ENCODE measurements around the gene SERTAD1. TPM values are rescaled to one million over a fixed set of nuclear protein-coding genes. Genes with fewer than 3 reads are reported as not detected.

SERTAD1 gene
- total RNA-seq, 1 donor from 2014 or later: 3.2 TPM

DNA sequence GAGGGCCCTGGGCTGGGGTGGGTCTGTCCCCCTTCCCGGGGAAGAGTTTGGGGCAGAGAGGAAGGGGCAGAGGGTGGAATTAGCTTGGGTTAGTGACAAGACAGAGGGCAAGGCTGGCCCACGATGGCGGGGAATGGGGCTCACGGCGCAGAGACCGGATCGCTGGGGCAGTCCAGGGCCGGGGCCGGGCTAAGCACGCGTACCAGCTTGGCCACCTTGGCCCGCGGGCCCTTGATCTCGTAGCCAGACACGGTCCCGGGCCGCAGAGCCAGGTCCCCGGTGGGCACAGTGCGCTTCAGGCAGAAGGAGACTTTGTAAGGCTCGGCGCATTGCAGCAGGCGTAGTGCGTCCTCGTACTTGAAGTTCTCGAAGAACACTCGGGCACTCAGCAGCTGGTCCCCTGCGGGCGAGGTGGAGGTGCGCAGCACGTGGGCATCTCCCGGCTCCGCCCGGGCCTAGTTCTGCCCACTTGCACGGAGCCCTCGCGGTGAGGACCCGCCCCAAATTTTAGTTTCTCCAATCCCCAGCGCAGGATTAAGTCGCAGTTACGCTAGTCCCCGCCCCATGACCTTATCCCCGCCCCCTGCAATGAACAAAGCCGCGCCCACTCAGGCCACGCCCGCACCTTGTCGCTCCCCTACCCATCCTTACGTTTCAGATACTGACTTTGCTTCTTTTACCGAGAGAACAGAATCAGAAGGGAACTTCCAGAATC lies 27.2 kb downstream of the SERTAD1 start:
- no peak for DNase-seq (ENCODE audit: low read depth, low spot score)
- Mint-ChIP-seq H3K9me3 (no peaks in the 10 kb centered on the region), H3K27ac (ENCODE audit: unreplicated experiment) (no peak overlapping the region), H3K36me3 (ENCODE audit: low read depth) (no peaks in the 10 kb centered on the region), H3K4me3 (no peak overlapping the region), H3K27me3 (ENCODE audit: low read depth) (no peaks in the 10 kb centered on the region), H3K4me1 (peaks cover 14% of the 10 kb centered on the region)
- TF ChIP-seq, protein P1, sequence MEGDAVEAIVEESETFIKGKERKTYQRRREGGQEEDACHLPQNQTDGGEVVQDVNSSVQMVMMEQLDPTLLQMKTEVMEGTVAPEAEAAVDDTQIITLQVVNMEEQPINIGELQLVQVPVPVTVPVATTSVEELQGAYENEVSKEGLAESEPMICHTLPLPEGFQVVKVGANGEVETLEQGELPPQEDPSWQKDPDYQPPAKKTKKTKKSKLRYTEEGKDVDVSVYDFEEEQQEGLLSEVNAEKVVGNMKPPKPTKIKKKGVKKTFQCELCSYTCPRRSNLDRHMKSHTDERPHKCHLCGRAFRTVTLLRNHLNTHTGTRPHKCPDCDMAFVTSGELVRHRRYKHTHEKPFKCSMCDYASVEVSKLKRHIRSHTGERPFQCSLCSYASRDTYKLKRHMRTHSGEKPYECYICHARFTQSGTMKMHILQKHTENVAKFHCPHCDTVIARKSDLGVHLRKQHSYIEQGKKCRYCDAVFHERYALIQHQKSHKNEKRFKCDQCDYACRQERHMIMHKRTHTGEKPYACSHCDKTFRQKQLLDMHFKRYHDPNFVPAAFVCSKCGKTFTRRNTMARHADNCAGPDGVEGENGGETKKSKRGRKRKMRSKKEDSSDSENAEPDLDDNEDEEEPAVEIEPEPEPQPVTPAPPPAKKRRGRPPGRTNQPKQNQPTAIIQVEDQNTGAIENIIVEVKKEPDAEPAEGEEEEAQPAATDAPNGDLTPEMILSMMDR (conservative IDR thresholded peaks at IDR 0.05): no peak

DNA sequence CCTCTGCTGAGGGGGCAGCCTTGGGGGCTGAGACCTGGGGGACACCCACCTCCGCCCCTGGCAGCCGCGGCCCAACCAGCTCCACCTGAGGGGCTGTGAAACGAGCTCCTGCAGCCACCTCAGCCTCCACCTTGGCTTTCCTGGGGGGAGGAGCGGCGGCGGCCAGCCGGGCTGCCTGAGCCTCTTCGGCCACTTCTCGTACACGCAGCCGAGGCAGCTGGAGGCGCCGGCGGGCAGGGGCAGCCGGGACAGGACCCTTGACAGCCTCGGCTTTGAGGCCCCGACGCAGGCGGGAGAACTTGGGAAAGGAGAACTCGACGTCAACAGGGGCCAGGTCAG lies 28.3 kb downstream of the SERTAD1 start:
- Mint-ChIP-seq H3K9me3 (no peaks in the 10 kb centered on the region), H3K27me3 (ENCODE audit: low read depth) (no peaks in the 10 kb centered on the region), H3K27ac (ENCODE audit: unreplicated experiment) (no peak overlapping the region), H3K36me3 (ENCODE audit: low read depth) (no peaks in the 10 kb centered on the region), H3K4me1 (peaks cover 8% of the 10 kb centered on the region), H3K4me3 (no peak overlapping the region)
- TF ChIP-seq, protein P1 (conservative IDR thresholded peaks at IDR 0.05): no peak
- DNase-seq (ENCODE audit: low read depth, low spot score): no peak

DNA sequence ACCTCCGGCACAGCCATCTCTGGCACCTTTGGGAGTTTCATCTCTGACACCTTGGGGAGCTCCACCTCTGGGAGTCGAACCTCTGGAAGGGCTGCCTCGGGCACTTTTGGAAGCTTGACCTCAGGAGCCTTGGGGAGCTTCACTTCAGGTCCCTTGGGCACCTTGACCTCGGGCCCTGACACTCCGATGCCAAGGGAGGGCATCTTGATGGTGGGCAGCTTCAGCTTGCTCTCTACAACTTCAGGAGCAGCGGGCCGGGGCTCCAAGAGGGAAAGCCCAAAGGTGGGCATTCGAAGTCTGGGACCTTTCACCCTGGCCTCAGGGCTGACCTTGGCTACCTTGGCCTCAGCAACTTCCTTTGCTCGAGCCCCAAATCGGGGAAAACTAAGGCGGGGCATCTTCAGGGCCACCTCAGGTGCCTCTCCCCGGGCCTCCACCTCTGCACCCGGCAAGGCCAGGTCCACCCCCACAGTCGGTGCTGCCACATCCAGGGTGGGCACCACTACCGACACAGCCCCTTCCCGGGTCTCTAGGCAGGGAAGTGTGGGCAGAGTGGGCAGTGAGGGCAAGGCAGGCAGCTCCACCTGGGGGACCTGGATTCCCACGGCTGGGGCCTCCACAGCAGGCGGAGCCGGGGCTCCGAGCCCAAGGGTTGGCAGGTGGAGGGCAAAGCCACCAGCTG lies 28.8 kb downstream of the SERTAD1 start:
- Mint-ChIP-seq H3K9me3 (no peaks in the 10 kb centered on the region), H3K27ac (ENCODE audit: unreplicated experiment) (no peak overlapping the region), H3K27me3 (ENCODE audit: low read depth) (no peaks in the 10 kb centered on the region), H3K4me1 (peaks cover 8% of the 10 kb centered on the region), H3K4me3 (no peak overlapping the region), H3K36me3 (ENCODE audit: low read depth) (no peaks in the 10 kb centered on the region)
- no peak for DNase-seq (ENCODE audit: low read depth, low spot score)
- TF ChIP-seq, protein P1 (conservative IDR thresholded peaks at IDR 0.05): no peak

DNA sequence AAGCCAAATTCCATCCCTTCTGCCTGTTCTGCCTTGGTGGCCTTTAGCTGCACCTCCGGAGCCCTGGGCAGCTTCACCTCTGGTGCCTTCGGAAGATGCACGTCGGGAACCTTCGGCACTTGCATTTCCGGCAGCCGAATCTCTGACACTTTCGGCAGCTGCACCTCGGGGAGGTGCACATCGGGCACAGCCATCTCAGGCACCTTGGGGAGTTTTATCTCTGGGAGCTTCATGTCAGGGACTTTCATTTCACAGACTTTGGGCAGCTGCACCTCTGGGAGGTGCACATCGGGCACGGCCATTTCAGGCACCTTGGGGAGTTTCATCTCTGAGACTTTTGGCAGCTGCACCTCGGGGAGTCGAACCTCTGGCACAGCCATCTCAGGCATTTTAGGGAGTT lies 29.8 kb downstream of the SERTAD1 start:
- TF ChIP-seq, protein P1 (conservative IDR thresholded peaks at IDR 0.05): no peak
- Mint-ChIP-seq H3K9me3 (no peaks in the 10 kb centered on the region), H3K36me3 (ENCODE audit: low read depth) (no peaks in the 10 kb centered on the region), H3K4me3 (no peak overlapping the region), H3K4me1 (peaks cover 8% of the 10 kb centered on the region), H3K27me3 (ENCODE audit: low read depth) (no peaks in the 10 kb centered on the region), H3K27ac (ENCODE audit: unreplicated experiment) (no peak overlapping the region)
- no peak for DNase-seq (ENCODE audit: low read depth, low spot score)

DNA sequence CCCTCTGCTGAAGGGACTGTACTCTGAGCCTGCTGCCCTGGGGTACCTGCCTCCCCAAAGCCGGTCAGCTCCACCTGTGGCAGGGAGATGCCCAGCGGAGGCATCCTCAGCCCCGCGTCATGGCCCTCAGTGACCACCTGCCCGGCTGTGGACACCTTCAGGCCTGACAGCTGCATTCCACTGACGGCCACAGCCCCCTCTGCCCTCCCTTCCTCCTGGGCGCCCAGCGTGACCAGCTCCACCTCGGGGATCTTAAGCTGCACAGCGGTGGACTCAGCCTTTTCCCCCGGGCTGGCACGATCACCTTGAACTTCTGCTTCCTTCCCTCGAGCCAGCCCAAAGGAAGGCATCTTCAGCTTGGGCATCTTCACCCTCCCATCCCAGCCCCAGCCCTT lies 31.0 kb downstream of the SERTAD1 start:
- DNase-seq (ENCODE audit: low read depth, low spot score): no peak
- no peaks in the 10 kb centered on the region for H3K36me3 Mint-ChIP-seq (ENCODE audit: low read depth)
- H3K4me3 Mint-ChIP-seq: no peak overlapping the region
- H3K27ac Mint-ChIP-seq (ENCODE audit: unreplicated experiment): peak overlapping the region; percentile 27
- H3K4me1 Mint-ChIP-seq: peaks cover 8% of the 10 kb centered on the region
- no peaks in the 10 kb centered on the region for H3K27me3 Mint-ChIP-seq (ENCODE audit: low read depth)
- TF ChIP-seq, protein P1 (conservative IDR thresholded peaks at IDR 0.05): no peak
- no peaks in the 10 kb centered on the region for H3K9me3 Mint-ChIP-seq
